HuH-7 (cell line): ENCODE results near the gene SLC9A3.

Source experiments
- DNase-seq: peaks from one replicate; pipeline ENCODE4 v3.0.0; 2011; ENCODE audit warnings: low spot score

The SLC9A3 gene

GRCh38 chr5:428754-429452 is 95.3 kb downstream of the SLC9A3 start:
- no peak for DNase-seq

- no peak for DNase-seq
These were observed 96.0 kb downstream of the SLC9A3 start for GRCh38 chr5:428219-428618.

- DNase-seq, result no peak
These were observed 96.7 kb downstream of the SLC9A3 start for GRCh38 chr5:427415-428087.

GRCh38 chr5:426392-426976 is 97.8 kb downstream of the SLC9A3 start:
- DNase-seq, result no peak

- DNase-seq, result no peak
These were observed 98.5 kb downstream of the SLC9A3 start for GRCh38 chr5:425714-426113.

GRCh38 chr5:424301-425110 is 99.7 kb downstream of the SLC9A3 start:
- no peak for DNase-seq

GRCh38 chr5:423626-424261 is 100.5 kb downstream of the SLC9A3 start:
- no peak for DNase-seq

- no peak for DNase-seq
These were observed 101.0 kb downstream of the SLC9A3 start for GRCh38 chr5:423233-423565.

- no peak for DNase-seq
These were observed 101.7 kb downstream of the SLC9A3 start for GRCh38 chr5:422323-423232.

GRCh38 chr5:421901-422300 is 102.3 kb downstream of the SLC9A3 start:
- no peak for DNase-seq

- no peak for DNase-seq
These were observed 102.9 kb downstream of the SLC9A3 start for GRCh38 chr5:421287-421880.

GRCh38 chr5:420632-421286 is 103.5 kb downstream of the SLC9A3 start:
- DNase-seq, result no peak
